ENCODE results near the gene GPC6.
A peak's percentile ranks its signal among the peaks of the same experiment; 100 is the strongest.

GPC6 gene

GRCh38 chr13:94173312-94173854 lies 946.8 kb downstream of the GPC6 start:
- TF ChIP-seq CTCF (IDR thresholded peaks at IDR 0.05; ENCODE audit: low read depth, low read length) (peak; percentile 63), EZH2phosphoT487 (IDR thresholded peaks at IDR 0.05; ENCODE audit: low read depth) (no peak)
- Histone ChIP-seq H3K9me3 (ENCODE audit: insufficient read depth, low read length) (no peaks in the 10 kb centered on the region), H3K27me3 (ENCODE audit: low read depth, low read length) (no peaks in the 10 kb centered on the region), H2AFZ (ENCODE audit: low read depth, low read length) (no peak overlapping the region), H3K79me2 (ENCODE audit: low read length) (no peaks in the 10 kb centered on the region), H3K27ac (ENCODE audit: low read length) (no peak overlapping the region), H3K36me3 (replicated peaks; ENCODE audit: low read depth, low read length) (no peaks in the 10 kb centered on the region), H3K4me3 (ENCODE audit: low read length) (no peak overlapping the region), H4K20me1 (ENCODE audit: insufficient read depth, low read length) (no peaks in the 10 kb centered on the region), H3K4me2 (ENCODE audit: low read length) (no peak overlapping the region), H3K4me1 (ENCODE audit: low read length) (peaks cover 10% of the 10 kb centered on the region), H3K9ac (ENCODE audit: low read length) (no peak overlapping the region)

- no peak overlapping the region for H2AFZ ChIP-seq (ENCODE audit: low read depth, low read length)
- H3K4me2 ChIP-seq (ENCODE audit: low read length), result no peak overlapping the region
- peaks cover 10% of the 10 kb centered on the region for H3K4me1 ChIP-seq (ENCODE audit: low read length)
- H3K27ac ChIP-seq (ENCODE audit: low read length), result no peak overlapping the region
- H3K9me3 ChIP-seq (ENCODE audit: insufficient read depth, low read length), result no peaks in the 10 kb centered on the region
- H3K9ac ChIP-seq (ENCODE audit: low read length), result no peak overlapping the region
- TF ChIP-seq EZH2phosphoT487 (IDR thresholded peaks at IDR 0.05; ENCODE audit: low read depth) (no peak), CTCF (IDR thresholded peaks at IDR 0.05; ENCODE audit: low read depth, low read length) (no peak)
- H3K36me3 ChIP-seq (replicated peaks; ENCODE audit: low read depth, low read length), result no peaks in the 10 kb centered on the region
- H3K4me3 ChIP-seq (ENCODE audit: low read length), result no peak overlapping the region
- H3K27me3 ChIP-seq (ENCODE audit: low read depth, low read length), result no peaks in the 10 kb centered on the region
- no peaks in the 10 kb centered on the region for H4K20me1 ChIP-seq (ENCODE audit: insufficient read depth, low read length)
- no peaks in the 10 kb centered on the region for H3K79me2 ChIP-seq (ENCODE audit: low read length)
Measured at GRCh38 chr13:94174009-94174408, 947.4 kb downstream of the GPC6 start.

- H3K36me3 ChIP-seq (replicated peaks; ENCODE audit: low read depth, low read length), result no peaks in the 10 kb centered on the region
- no peak overlapping the region for H3K4me3 ChIP-seq (ENCODE audit: low read length)
- peaks cover 10% of the 10 kb centered on the region for H3K4me1 ChIP-seq (ENCODE audit: low read length)
- H3K27ac ChIP-seq (ENCODE audit: low read length), result no peak overlapping the region
- H3K9ac ChIP-seq (ENCODE audit: low read length), result no peak overlapping the region
- no peaks in the 10 kb centered on the region for H3K27me3 ChIP-seq (ENCODE audit: low read depth, low read length)
- no peak overlapping the region for H2AFZ ChIP-seq (ENCODE audit: low read depth, low read length)
- no peaks in the 10 kb centered on the region for H3K79me2 ChIP-seq (ENCODE audit: low read length)
- H3K9me3 ChIP-seq (ENCODE audit: insufficient read depth, low read length), result no peaks in the 10 kb centered on the region
- no peak overlapping the region for H3K4me2 ChIP-seq (ENCODE audit: low read length)
- no peak for TF ChIP-seq EZH2phosphoT487 (IDR thresholded peaks at IDR 0.05; ENCODE audit: low read depth)
- no peak for TF ChIP-seq CTCF (IDR thresholded peaks at IDR 0.05; ENCODE audit: low read depth, low read length)
- H4K20me1 ChIP-seq (ENCODE audit: insufficient read depth, low read length), result no peaks in the 10 kb centered on the region
Measured at GRCh38 chr13:94175076-94175475, 948.5 kb downstream of the GPC6 start.

GRCh38 chr13:94176561-94176960 lies 950.0 kb downstream of the GPC6 start:
- H2AFZ ChIP-seq (ENCODE audit: low read depth, low read length), result no peak overlapping the region
- H4K20me1 ChIP-seq (ENCODE audit: insufficient read depth, low read length), result no peaks in the 10 kb centered on the region
- H3K27ac ChIP-seq (ENCODE audit: low read length), result no peak overlapping the region
- H3K4me1 ChIP-seq (ENCODE audit: low read length), result peaks cover 15% of the 10 kb centered on the region
- no peak overlapping the region for H3K4me2 ChIP-seq (ENCODE audit: low read length)
- TF ChIP-seq CTCF (IDR thresholded peaks at IDR 0.05; ENCODE audit: low read depth, low read length) (no peak), EZH2phosphoT487 (IDR thresholded peaks at IDR 0.05; ENCODE audit: low read depth) (no peak)
- no peaks in the 10 kb centered on the region for H3K36me3 ChIP-seq (replicated peaks; ENCODE audit: low read depth, low read length)
- no peak overlapping the region for H3K4me3 ChIP-seq (ENCODE audit: low read length)
- no peaks in the 10 kb centered on the region for H3K27me3 ChIP-seq (ENCODE audit: low read depth, low read length)
- H3K79me2 ChIP-seq (ENCODE audit: low read length), result no peaks in the 10 kb centered on the region
- no peaks in the 10 kb centered on the region for H3K9me3 ChIP-seq (ENCODE audit: insufficient read depth, low read length)
- no peak overlapping the region for H3K9ac ChIP-seq (ENCODE audit: low read length)
